AG04449 (cell line): Measurements from ENCODE around the gene ACAD8.
"Not testable (repeated sequence)": the region's sequence is repeated elsewhere in the genome, so short reads cannot be mapped to it uniquely, and the experiment has no call there.

Source experiments
- CTCF ChIA-PET: fragments of 350-600 bp; formaldehyde crosslinking; extraction: SDS; loops from one replicate; lab custom pipeline; 2021; ENCODE audit warnings: antibody characterized with exemption; lab: Yijun Ruan, JAX
- POLR2A ChIA-PET: fragments of 400-600, 350-600 bp; formaldehyde crosslinking; extraction: SDS; loops from one replicate; lab custom pipeline; 2020; ENCODE audit warnings: antibody characterized with exemption, inconsistent platforms; lab: Yijun Ruan, JAX
- DNase-seq: peaks from one replicate; pipeline ENCODE4 v3.0.0-alpha.2; 2010; ENCODE audit warnings: low read depth, low spot score
- H3K4me3 ChIP-seq: 2 replicates; pipeline ENCODE4 v1.5.1; 2011; ENCODE audit warnings: low read depth, mild to moderate bottlenecking, control low read depth, low read length
- CTCF ChIP-seq: IDR thresholded peaks from one replicate; pipeline ENCODE4 v1.5.1; 2011; ENCODE audit warnings: mild to moderate bottlenecking, moderate library complexity, low read length, control low read depth, inconsistent platforms; ENCODE audit not compliant: insufficient read depth; ENCODE audit errors: missing control alignments

The ACAD8 gene

GRCh38 chr11:134282121-134283045 is 29.0 kb downstream of the ACAD8 start:
- ChIA-PET POLR2A (no interaction called here), CTCF (no interaction called here)
- no peak overlapping the region for H3K4me3 ChIP-seq
- TF ChIP-seq CTCF = no peak
- no peak for DNase-seq

GRCh38 chr11:134283461-134284230 is 30.3 kb downstream of the ACAD8 start:
- TF ChIP-seq CTCF = no peak
- H3K4me3 ChIP-seq = no peak overlapping the region
- POLR2A ChIA-PET = no interaction called here
- DNase-seq = no peak
- CTCF ChIA-PET = no interaction called here

GRCh38 chr11:134284349-134284748 is 31.0 kb downstream of the ACAD8 start:
- DNase-seq, H3K4me3 ChIP-seq, POLR2A ChIA-PET, CTCF ChIA-PET: not testable (repeated sequence)

GRCh38 chr11:134287561-134287960 is 34.2 kb downstream of the ACAD8 start:
- no peak overlapping the region for H3K4me3 ChIP-seq
- ChIA-PET CTCF (interaction anchor here (0.8 kb wide), 1 partner anchor 14 kb away, joined by 3 read pairs; no protein-coding TSS in a partner anchor), POLR2A (no interaction called here)
- no peak for TF ChIP-seq CTCF
- DNase-seq = no peak

- no peak for TF ChIP-seq CTCF
- no peak for DNase-seq
- ChIA-PET POLR2A (no interaction called here), CTCF (interaction anchor here (0.8 kb wide), 1 partner anchor 15 kb away, joined by 3 read pairs; no protein-coding TSS in a partner anchor)
- no peak overlapping the region for H3K4me3 ChIP-seq
Measured at GRCh38 chr11:134288486-134288885, 35.1 kb downstream of the ACAD8 start.

- no peak for TF ChIP-seq CTCF
- ChIA-PET POLR2A (no interaction called here), CTCF (no interaction called here)
- DNase-seq = no peak
- H3K4me3 ChIP-seq = no peak overlapping the region
Measured at GRCh38 chr11:134289167-134289566, 35.8 kb downstream of the ACAD8 start.
